Right lobe of liver (tissue), 6 donors: Measurements from ENCODE around the gene PTPRD. TPM values are rescaled to one million over a fixed set of nuclear protein-coding genes. Genes with fewer than 3 reads are reported as not detected.

ENCODE experiments used
- ATAC-seq, 4 donors: fragments of 200-7000 bp; cut with Tn5 transposase; one replicate each; pipeline ENCODE4 v1.9.1; 2020; ENCODE audit warnings: mild to moderate bottlenecking in 4 of 4, moderate library complexity in 4 of 4
- DNase-seq, 3 donors: peaks; one replicate each; pipeline ENCODE4 v3.0.0-alpha.2; 2020
- H3K27ac ChIP-seq, 3 donors: fragments of 200-600 bp; one replicate each; pipeline ENCODE4 v1.8.0; 2022
- H3K27me3 ChIP-seq, 2 donors: fragments of 200-600 bp; one replicate each; pipeline ENCODE4 v1.8.0; 2022
- H3K36me3 ChIP-seq, 4 donors: fragments of 200-600 bp; sonication (generic) in 1 of 4; one replicate each; pipeline versions ENCODE4 v1.5.1 to v1.8.0; 2017 to 2022; ENCODE audit warnings: control low read depth in 1 of 4
- H3K4me1 ChIP-seq, 4 donors: fragments of 200-600 bp; sonication (generic) in 1 of 4; one replicate each; pipeline versions ENCODE4 v1.5.1 to v1.8.0; 2017 to 2022; ENCODE audit warnings: control low read depth in 1 of 4
- H3K4me3 ChIP-seq, 3 donors: fragments of 200-600 bp; one replicate each; pipeline ENCODE4 v1.8.0; 2022
- H3K9me3 ChIP-seq, 4 donors: fragments of 200-600 bp; sonication (generic) in 1 of 4; one replicate each; pipeline versions ENCODE4 v1.5.1 to v1.8.0; 2017 to 2022; ENCODE audit warnings: control low read depth in 1 of 4
- CTCF ChIP-seq, 4 donors: fragments of 200-600 bp in 3 of 4; fragments of 450-650 bp in 1 of 4; IDR thresholded peaks; one replicate each; pipeline versions ENCODE4 v1.5.1 to v1.8.0; 2016 to 2022; ENCODE audit warnings: antibody characterized with exemption in 4 of 4, mild to moderate bottlenecking in 2 of 4
- POLR2A ChIP-seq: fragments of 450-650 bp; IDR thresholded peaks from one replicate; pipeline ENCODE4 v1.6.1; 2017; ENCODE audit warnings: antibody characterized with exemption, mild to moderate bottlenecking
- WGBS: methylation state at CpG from one replicate; pipeline ENCODE4 v1.1.6; 2018; ENCODE audit warnings: low coverage, low lambda C conversion rate; ENCODE audit not compliant: insufficient coverage; ENCODE audit errors: missing lambda C conversion rate; 5-methylcytosine and 5-hydroxymethylcytosine counted together
- intact Hi-C, 2 donors: fragments of 100-400 bp; cut with DNase I; formaldehyde crosslinking; loops; one replicate each; pipeline versions ENCODE4 v1.11.2 to v1.14.1; 2022
- total RNA-seq, 6 experiments: library from RNA; depleted of rRNA in 2 of 6; stranded (reverse); fragments of >200 nt in 2 of 6; fragmentation: NEBNext Ultra II Directional in 3 of 6; extraction: Animal tissue kit (Norgen Biotek cat#: 25700) in 3 of 6; gene quantifications; one replicate each; pipeline versions ENCODE4 v1.1.0 to v1.2.4, GENCODE V29; 2016 to 2023
- donor health status: DM: no; HTN: yes; CAD: no.
- donor health status: DM: no; HTN: no; CAD: no.
- donor health status: DM: no; HTN: no; CAD: no.
- donor health status: DM: no; HTN: yes; CAD: no.
- donor health status: DM: no; HTN: yes; CAD: no.

Gene PTPRD
- total RNA-seq, 6 experiments from 2014 or later, result 5.4 to 29.8 (median 13.9) TPM

GRCh38 chr9:10144355-10144754, 468.4 kb downstream of the PTPRD start:
- no peaks in the 10 kb centered on the region for H3K36me3 ChIP-seq
- no peaks in the 10 kb centered on the region for H3K9me3 ChIP-seq
- no peak for TF ChIP-seq POLR2A
- no peak for TF ChIP-seq CTCF (IDR thresholded peaks at IDR 0.05)
- DNase-seq, result no peak
- intact Hi-C loops, result no loop called here
- peaks cover 0 to 7% (median 0%) of the 10 kb centered on the region in 4 donors for H3K4me1 ChIP-seq
- 76% methylated on average over 3 of the region's 3 CpGs for WGBS
- H3K4me3 ChIP-seq, result no peak overlapping the region
- no peaks in the 10 kb centered on the region for H3K27me3 ChIP-seq
- no peak overlapping the region for H3K27ac ChIP-seq
- no peak for ATAC-seq

- H3K4me1 ChIP-seq, result no peaks in the 10 kb centered on the region
- no peaks in the 10 kb centered on the region for H3K36me3 ChIP-seq
- no peak overlapping the region for H3K4me3 ChIP-seq
- DNase-seq, result no peak
- TF ChIP-seq CTCF (IDR thresholded peaks at IDR 0.05) (no peak), POLR2A (no peak)
- H3K27me3 ChIP-seq, result no peaks in the 10 kb centered on the region
- no peak for ATAC-seq
- H3K9me3 ChIP-seq, result no peaks in the 10 kb centered on the region
- no peak overlapping the region for H3K27ac ChIP-seq
- intact Hi-C loops, result no loop called here
These were observed 477.2 kb downstream of the PTPRD start for GRCh38 chr9:10135553-10135952.

GRCh38 chr9:10134266-10134665, 478.5 kb downstream of the PTPRD start:
- Histone ChIP-seq H3K4me3 (no peak overlapping the region), H3K4me1 (no peaks in the 10 kb centered on the region), H3K9me3 (no peaks in the 10 kb centered on the region), H3K27ac (no peak overlapping the region), H3K36me3 (no peaks in the 10 kb centered on the region), H3K27me3 (no peaks in the 10 kb centered on the region)
- ATAC-seq (no peak), DNase-seq (no peak)
- intact Hi-C loops, result no loop called here
- WGBS, result 79% methylated on average over 3 of the region's 4 CpGs
- TF ChIP-seq POLR2A (no peak), CTCF (IDR thresholded peaks at IDR 0.05) (no peak)

GRCh38 chr9:10130061-10130675, 482.6 kb downstream of the PTPRD start:
- no peak overlapping the region for H3K4me3 ChIP-seq
- TF ChIP-seq CTCF (IDR thresholded peaks at IDR 0.05) (no peak), POLR2A (no peak)
- ATAC-seq, result no peak

GRCh38 chr9:10127867-10128266, 484.9 kb downstream of the PTPRD start:
- Histone ChIP-seq H3K9me3 (no peaks in the 10 kb centered on the region), H3K36me3 (no peaks in the 10 kb centered on the region), H3K4me1 (no peaks in the 10 kb centered on the region), H3K4me3 (no peak overlapping the region), H3K27me3 (no peaks in the 10 kb centered on the region), H3K27ac (no peak overlapping the region)
- 77% methylated on average over 1 of the region's 1 CpG for WGBS
- intact Hi-C loops, result no loop called here
- no peak for DNase-seq
- ATAC-seq, result no peak
- TF ChIP-seq CTCF (IDR thresholded peaks at IDR 0.05) (no peak), POLR2A (no peak)

More at GRCh38 chr9:10130061-10130675, 482.6 kb downstream of the PTPRD start:
- Histone ChIP-seq H3K9me3 (no peaks in the 10 kb centered on the region), H3K27ac (no peak overlapping the region), H3K36me3 (no peaks in the 10 kb centered on the region), H3K27me3 (no peaks in the 10 kb centered on the region), H3K4me1 (no peaks in the 10 kb centered on the region)
- intact Hi-C loops, result no loop called here
- 40% methylated on average over 2 of the region's 2 CpGs for WGBS
- DNase-seq, result no peak
